ENCODE measurements around the gene DMPK. TPM values are rescaled to one million over a fixed set of nuclear protein-coding genes. Genes with fewer than 3 reads are reported as not detected.

The DMPK gene
- total RNA-seq, 5 donors from 2014 or later (not counting 1 experiment from before 2014, with no cell fraction given): 31.4 to 46.4 (median 36.9) TPM

- POLR2A ChIA-PET: no interaction called here
- peaks cover 4 to 16% of the 10 kb centered on the region in 2 donors for H3K27me3 Mint-ChIP-seq
- ATAC-seq (replicated peaks in 1 of 4) (no peak), DNase-seq (no peak)
- CTCF ChIA-PET: no interaction called here
- H3K27me3 ChIP-seq (replicated peaks in 1 of 2; ENCODE audit: control insufficient read depth in 2 of 2, extremely low read depth in 1 of 2, insufficient read depth in 2 of 2, low read length in 1 of 2): peaks cover 0 to 23% of the 10 kb centered on the region in 2 experiments
- WGBS (ENCODE audit: insufficient coverage): 7% methylated on average over 2 of the region's 7 CpGs
- no peak overlapping the region for H3K27ac Mint-ChIP-seq
- no peak overlapping the region for H3K4me3 ChIP-seq (ENCODE audit: control insufficient read depth in 1 of 2, extremely low read depth in 1 of 2, low read length in 1 of 2)
- no peaks in the 10 kb centered on the region for H3K9me3 Mint-ChIP-seq
- H3K4me1 Mint-ChIP-seq: peaks cover 2 to 4% (median 4%) of the 10 kb centered on the region in 3 donors
- no peak overlapping the region for H3K27ac ChIP-seq (ENCODE audit: low read length)
- H3K4me3 Mint-ChIP-seq: no peak overlapping the region
- H3K9me3 ChIP-seq: no peaks in the 10 kb centered on the region
- no peaks in the 10 kb centered on the region for H3K36me3 Mint-ChIP-seq
- peaks cover 0 to 4% of the 10 kb centered on the region in 2 experiments for H3K4me1 ChIP-seq (ENCODE audit: control insufficient read depth in 1 of 2, extremely low read depth in 1 of 2, insufficient read depth in 2 of 2, low read length in 2 of 2)
- no peaks in the 10 kb centered on the region for H3K36me3 ChIP-seq (ENCODE audit: control insufficient read depth in 2 of 2, extremely low read depth in 1 of 2, insufficient read depth in 1 of 2, low read length in 1 of 2)
These were observed 27.4 kb upstream of the DMPK start for GRCh38 chr19:45809643-45810159.

- DNase-seq (no peak), ATAC-seq (replicated peaks in 1 of 4) (no peak)
- no peaks in the 10 kb centered on the region for H3K36me3 ChIP-seq (ENCODE audit: control insufficient read depth in 2 of 2, extremely low read depth in 1 of 2, insufficient read depth in 1 of 2, low read length in 1 of 2)
- Mint-ChIP-seq H3K27me3 (peaks cover 10 to 18% of the 10 kb centered on the region in 2 donors), H3K27ac (no peak overlapping the region), H3K9me3 (no peaks in the 10 kb centered on the region), H3K4me3 (no peak overlapping the region), H3K36me3 (no peaks in the 10 kb centered on the region), H3K4me1 (peaks cover 2 to 4% (median 4%) of the 10 kb centered on the region in 3 donors)
- no peak overlapping the region for H3K4me3 ChIP-seq (ENCODE audit: control insufficient read depth in 1 of 2, extremely low read depth in 1 of 2, low read length in 1 of 2)
- no peaks in the 10 kb centered on the region for H3K9me3 ChIP-seq
- no peak overlapping the region for H3K27ac ChIP-seq (ENCODE audit: low read length)
- ChIA-PET CTCF (no interaction called here), POLR2A (no interaction called here)
- H3K27me3 ChIP-seq (replicated peaks in 1 of 2; ENCODE audit: control insufficient read depth in 2 of 2, extremely low read depth in 1 of 2, insufficient read depth in 2 of 2, low read length in 1 of 2): peaks cover 0 to 25% of the 10 kb centered on the region in 2 experiments
- no peaks in the 10 kb centered on the region for H3K4me1 ChIP-seq (ENCODE audit: control insufficient read depth in 1 of 2, extremely low read depth in 1 of 2, insufficient read depth in 2 of 2, low read length in 2 of 2)
These were observed 23.4 kb upstream of the DMPK start for GRCh38 chr19:45805719-45806118.

- H3K27ac ChIP-seq (ENCODE audit: low read length): no peak overlapping the region
- Mint-ChIP-seq H3K27me3 (peaks cover 10 to 15% of the 10 kb centered on the region in 2 donors), H3K4me3 (no peak overlapping the region), H3K4me1 (peaks cover 2 to 4% (median 4%) of the 10 kb centered on the region in 3 donors), H3K36me3 (no peaks in the 10 kb centered on the region), H3K9me3 (no peaks in the 10 kb centered on the region), H3K27ac (no peak overlapping the region)
- ChIA-PET POLR2A (no interaction called here), CTCF (no interaction called here)
- no peak overlapping the region for H3K4me3 ChIP-seq (ENCODE audit: control insufficient read depth in 1 of 2, extremely low read depth in 1 of 2, low read length in 1 of 2)
- no peak for ATAC-seq (replicated peaks in 1 of 4)
- WGBS (ENCODE audit: insufficient coverage): 87% methylated on average over 3 of the region's 8 CpGs
- no peaks in the 10 kb centered on the region for H3K4me1 ChIP-seq (ENCODE audit: control insufficient read depth in 1 of 2, extremely low read depth in 1 of 2, insufficient read depth in 2 of 2, low read length in 2 of 2)
- H3K27me3 ChIP-seq (replicated peaks in 1 of 2; ENCODE audit: control insufficient read depth in 2 of 2, extremely low read depth in 1 of 2, insufficient read depth in 2 of 2, low read length in 1 of 2): peaks cover 0 to 27% of the 10 kb centered on the region in 2 experiments
- no peaks in the 10 kb centered on the region for H3K9me3 ChIP-seq
- no peaks in the 10 kb centered on the region for H3K36me3 ChIP-seq (ENCODE audit: control insufficient read depth in 2 of 2, extremely low read depth in 1 of 2, insufficient read depth in 1 of 2, low read length in 1 of 2)
- no peak for DNase-seq
These were observed 22.6 kb upstream of the DMPK start for GRCh38 chr19:45804959-45805230.

- Histone ChIP-seq H3K4me1 (ENCODE audit: control insufficient read depth in 1 of 2, extremely low read depth in 1 of 2, insufficient read depth in 2 of 2, low read length in 2 of 2) (peaks cover 0 to under 1% of the 10 kb centered on the region in 2 experiments), H3K27me3 (replicated peaks in 1 of 2; ENCODE audit: control insufficient read depth in 2 of 2, extremely low read depth in 1 of 2, insufficient read depth in 2 of 2, low read length in 1 of 2) (peaks cover 0 to 31% of the 10 kb centered on the region in 2 experiments), H3K27ac (ENCODE audit: low read length) (no peak overlapping the region), H3K9me3 (no peaks in the 10 kb centered on the region), H3K36me3 (ENCODE audit: control insufficient read depth in 2 of 2, extremely low read depth in 1 of 2, insufficient read depth in 1 of 2, low read length in 1 of 2) (no peaks in the 10 kb centered on the region), H3K4me3 (ENCODE audit: control insufficient read depth in 1 of 2, extremely low read depth in 1 of 2, low read length in 1 of 2) (no peak overlapping the region)
- 87% methylated on average over 53 of the region's 57 CpGs for WGBS (ENCODE audit: insufficient coverage)
- H3K27ac Mint-ChIP-seq: no peak overlapping the region
- peaks cover 0 to under 1% (median under 1%) of the 10 kb centered on the region in 3 donors for H3K4me1 Mint-ChIP-seq
- ChIA-PET CTCF (interaction anchor here in 1 of 2 donors (0.6 kb wide), 1 partner anchor 391 kb away, joined by 3 read pairs; no protein-coding TSS in a partner anchor), POLR2A (interaction anchor here in 1 of 2 donors (0.7 kb wide), 1 partner anchor 99 kb away, joined by 3 read pairs; no protein-coding TSS in a partner anchor)
- H3K4me3 Mint-ChIP-seq: no peak overlapping the region
- ATAC-seq (replicated peaks in 1 of 4) (no peak), DNase-seq (no peak)
- H3K9me3 Mint-ChIP-seq: no peaks in the 10 kb centered on the region
- no peaks in the 10 kb centered on the region for H3K36me3 Mint-ChIP-seq
- H3K27me3 Mint-ChIP-seq: peaks cover 10 to 16% of the 10 kb centered on the region in 2 donors
These were observed 22.1 kb upstream of the DMPK start for GRCh38 chr19:45804140-45804958.

- Histone ChIP-seq H3K27me3 (replicated peaks in 1 of 2; ENCODE audit: control insufficient read depth in 2 of 2, extremely low read depth in 1 of 2, insufficient read depth in 2 of 2, low read length in 1 of 2) (peaks cover 0 to 49% of the 10 kb centered on the region in 2 experiments), H3K27ac (ENCODE audit: low read length) (no peak overlapping the region), H3K9me3 (no peaks in the 10 kb centered on the region), H3K36me3 (ENCODE audit: control insufficient read depth in 2 of 2, extremely low read depth in 1 of 2, insufficient read depth in 1 of 2, low read length in 1 of 2) (no peaks in the 10 kb centered on the region), H3K4me3 (ENCODE audit: control insufficient read depth in 1 of 2, extremely low read depth in 1 of 2, low read length in 1 of 2) (no peak overlapping the region), H3K4me1 (ENCODE audit: control insufficient read depth in 1 of 2, extremely low read depth in 1 of 2, insufficient read depth in 2 of 2, low read length in 2 of 2) (peaks cover 0 to 6% of the 10 kb centered on the region in 2 experiments)
- H3K4me1 Mint-ChIP-seq: peaks cover 5 to 6% (median 6%) of the 10 kb centered on the region in 3 donors
- H3K4me3 Mint-ChIP-seq: no peak overlapping the region
- H3K9me3 Mint-ChIP-seq: no peaks in the 10 kb centered on the region
- ATAC-seq (replicated peaks in 1 of 4) (no peak), DNase-seq (no peak)
- ChIA-PET POLR2A (no interaction called here), CTCF (interaction anchor here (0.6 to 5.3 kb wide), 2 partner anchors 32 to 194 kb away, joined by 6 to 61 read pairs; partner anchors contain the start of gene SIX5 (in 1 of the 2))
- no peak overlapping the region for H3K27ac Mint-ChIP-seq
- WGBS (ENCODE audit: insufficient coverage): 71% methylated on average over 5 of the region's 7 CpGs
- no peaks in the 10 kb centered on the region for H3K36me3 Mint-ChIP-seq
- peaks cover 21 to 33% of the 10 kb centered on the region in 2 donors for H3K27me3 Mint-ChIP-seq
These were observed 19.4 kb upstream of the DMPK start for GRCh38 chr19:45801603-45802175.

- H3K36me3 ChIP-seq (ENCODE audit: control insufficient read depth in 2 of 2, extremely low read depth in 1 of 2, insufficient read depth in 1 of 2, low read length in 1 of 2): no peaks in the 10 kb centered on the region
- no peaks in the 10 kb centered on the region for H3K36me3 Mint-ChIP-seq
- H3K4me3 Mint-ChIP-seq: no peak overlapping the region
- no peak for DNase-seq
- no peak overlapping the region for H3K27ac Mint-ChIP-seq
- H3K4me1 Mint-ChIP-seq: peaks cover 5 to 6% (median 6%) of the 10 kb centered on the region in 3 donors
- H3K27me3 Mint-ChIP-seq: peaks cover 26 to 45% of the 10 kb centered on the region in 2 donors
- WGBS (ENCODE audit: insufficient coverage): 87% methylated on average over 6 of the region's 8 CpGs
- H3K4me1 ChIP-seq (ENCODE audit: control insufficient read depth in 1 of 2, extremely low read depth in 1 of 2, insufficient read depth in 2 of 2, low read length in 2 of 2): peaks cover 0 to 6% of the 10 kb centered on the region in 2 experiments
- no peak for ATAC-seq (replicated peaks in 1 of 4)
- POLR2A ChIA-PET: interaction anchor here in 1 of 2 donors (0.5 kb wide), 1 partner anchor 30 kb away, joined by 6 read pairs; no protein-coding TSS in a partner anchor
- no peak overlapping the region for H3K27ac ChIP-seq (ENCODE audit: low read length)
- H3K9me3 ChIP-seq: no peaks in the 10 kb centered on the region
- no peaks in the 10 kb centered on the region for H3K9me3 Mint-ChIP-seq
- peaks cover 2 to 64% of the 10 kb centered on the region in 2 experiments for H3K27me3 ChIP-seq (replicated peaks in 1 of 2; ENCODE audit: control insufficient read depth in 2 of 2, extremely low read depth in 1 of 2, insufficient read depth in 2 of 2, low read length in 1 of 2)
- CTCF ChIA-PET: interaction anchor here (0.6 to 5.3 kb wide), 5 partner anchors 17 to 108 kb away, joined by 3 to 61 read pairs (median 5); partner anchors contain the start of genes SIX5 (in 2 of the 2) and SNRPD2 (in 1 of the 2)
- H3K4me3 ChIP-seq (ENCODE audit: control insufficient read depth in 1 of 2, extremely low read depth in 1 of 2, low read length in 1 of 2): no peak overlapping the region
These were observed 17.8 kb upstream of the DMPK start for GRCh38 chr19:45800070-45800553.

All from T-cell (primary cell).